DND-41 (cell line): Measurements from ENCODE around the gene VCY1B.
"Not testable (repeated sequence)": the region's sequence is repeated elsewhere in the genome, so short reads cannot be mapped to it uniquely, and the experiment has no call there.

Source experiments
- ATAC-seq: fragments of 200-7000 bp; cut with Tn5 transposase; 3 replicates; pipeline ENCODE4 v1.9.1; 2021; ENCODE audit warnings: low read depth; ENCODE audit not compliant: insufficient read depth
- DNase-seq: peaks from one replicate; pipeline ENCODE4 v3.0.0-alpha.2; 2020
- H2AFZ ChIP-seq: 2 replicates; pipeline ENCODE4 v1.6.0; 2012; ENCODE audit warnings: low read depth, low read length
- H3K27ac ChIP-seq: 2 replicates; pipeline ENCODE4 v1.5.1; 2012; ENCODE audit warnings: low read length, inconsistent platforms
- H3K27me3 ChIP-seq: fragments of 200-600 bp; sonication (generic); 2 replicates; pipeline ENCODE4 v1.6.0; 2012; ENCODE audit warnings: low read length, mild to moderate bottlenecking, inconsistent platforms; ENCODE audit not compliant: insufficient read depth, poor library complexity
- H3K36me3 ChIP-seq: 2 replicates; pipeline ENCODE4 v1.5.1; 2012; ENCODE audit warnings: low read length, inconsistent platforms; ENCODE audit not compliant: insufficient read depth
- H3K4me1 ChIP-seq: 2 replicates; pipeline ENCODE4 v1.5.1; 2012; ENCODE audit warnings: mild to moderate bottlenecking, low read length; ENCODE audit not compliant: insufficient read depth
- H3K4me2 ChIP-seq: 2 replicates; pipeline ENCODE4 v1.6.0; 2012; ENCODE audit warnings: mild to moderate bottlenecking, moderate library complexity, low read length, inconsistent platforms; ENCODE audit not compliant: insufficient read depth
- H3K4me3 ChIP-seq, 2 experiments: fragments of 200-600 bp in 1 of 2; shearing (Covaris generic) in 1 of 2; 2 replicates each; pipeline ENCODE4 v1.5.1; 2012 to 2016; ENCODE audit warnings: inconsistent platforms in 2 of 2, low read length in 2 of 2, mild to moderate bottlenecking in 2 of 2, low read depth in 1 of 2, moderate library complexity in 1 of 2
- H3K79me2 ChIP-seq: 2 replicates; pipeline ENCODE4 v1.6.0; 2012; ENCODE audit warnings: low read length, inconsistent platforms; ENCODE audit not compliant: insufficient read depth
- H3K9ac ChIP-seq: 2 replicates; pipeline ENCODE4 v1.6.0; 2012; ENCODE audit warnings: low read depth, mild to moderate bottlenecking, inconsistent platforms, low read length, moderate library complexity
- H3K9me3 ChIP-seq: 2 replicates; pipeline ENCODE4 v1.5.1; 2012; ENCODE audit warnings: low read length, moderate library complexity, mild to moderate bottlenecking, inconsistent platforms; ENCODE audit not compliant: insufficient read depth, severe bottlenecking
- H4K20me1 ChIP-seq: 2 replicates; pipeline ENCODE4 v1.6.0; 2012; ENCODE audit warnings: low read length; ENCODE audit not compliant: insufficient read depth
- CTCF ChIP-seq: IDR thresholded peaks from 2 replicates; pipeline ENCODE4 v1.5.1; 2012; ENCODE audit warnings: borderline replicate concordance, low read length, moderate library complexity, mild to moderate bottlenecking; ENCODE audit not compliant: poor library complexity, severe bottlenecking; ENCODE audit errors: extremely low read depth
- EZH2 ChIP-seq: IDR thresholded peaks from 3 replicates; pipeline ENCODE4 v1.6.1; 2012; ENCODE audit warnings: borderline replicate concordance, low read depth, mild to moderate bottlenecking, moderate library complexity, low read length, inconsistent platforms; ENCODE audit not compliant: severe bottlenecking

Gene VCY1B

GRCh38 chrY:14055927-14056326, at the start of gene VCY1B:
TSS of gene VCY1B (plus strand) at chrY:14056227. CDS start at chrY:14056290, 63 bp downstream.
- not testable (repeated sequence) for H3K4me3 ChIP-seq, H3K4me2 ChIP-seq, ATAC-seq, H3K9me3 ChIP-seq, H3K4me1 ChIP-seq, H3K36me3 ChIP-seq, H3K79me2 ChIP-seq, H3K27me3 ChIP-seq, DNase-seq, H3K27ac ChIP-seq, H2AFZ ChIP-seq, H4K20me1 ChIP-seq, H3K9ac ChIP-seq

GRCh38 chrY:14011916-14012315, 44.1 kb upstream of the VCY1B start:
- ATAC-seq, H3K79me2 ChIP-seq, DNase-seq, H3K4me3 ChIP-seq, H3K9ac ChIP-seq, H3K4me2 ChIP-seq, H3K36me3 ChIP-seq, H3K4me1 ChIP-seq, H3K9me3 ChIP-seq, H4K20me1 ChIP-seq, H3K27me3 ChIP-seq, H3K27ac ChIP-seq, H2AFZ ChIP-seq: not testable (repeated sequence)

- not testable (repeated sequence) for H3K4me3 ChIP-seq, H3K9ac ChIP-seq, H3K9me3 ChIP-seq, H4K20me1 ChIP-seq, H2AFZ ChIP-seq, H3K27me3 ChIP-seq, H3K36me3 ChIP-seq, H3K4me1 ChIP-seq, H3K79me2 ChIP-seq, ATAC-seq, H3K4me2 ChIP-seq, DNase-seq, H3K27ac ChIP-seq
Observed at GRCh38 chrY:14030395-14030794, 25.6 kb upstream of the VCY1B start.

DNA sequence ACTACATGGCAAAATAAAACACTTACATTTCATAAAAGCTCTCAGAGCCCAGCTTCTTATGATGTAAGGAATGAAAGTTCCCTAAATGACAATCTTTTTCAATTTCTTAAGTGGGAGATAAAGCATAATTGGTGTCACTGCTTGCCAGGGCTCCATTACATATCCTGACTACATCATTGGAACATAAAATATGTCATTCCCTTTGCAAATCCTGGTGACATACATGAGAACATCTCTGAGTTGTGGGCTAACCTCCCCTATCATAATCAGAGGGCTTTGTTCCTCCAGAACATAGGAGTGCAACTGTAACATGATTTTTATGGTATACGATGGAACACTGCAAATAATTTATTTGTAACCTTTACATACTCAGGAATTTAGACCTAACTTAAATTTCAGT, 29.9 kb downstream of the VCY1B start:
- Histone ChIP-seq H3K9me3 (no peaks in the 10 kb centered on the region), H3K4me1 (no peaks in the 10 kb centered on the region), H3K9ac (no peak overlapping the region), H3K27ac (no peak overlapping the region), H3K4me3 (no peak overlapping the region), H3K4me2 (no peak overlapping the region), H2AFZ (no peak overlapping the region), H3K27me3 (no peaks in the 10 kb centered on the region), H3K36me3 (no peaks in the 10 kb centered on the region), H4K20me1 (no peaks in the 10 kb centered on the region), H3K79me2 (no peaks in the 10 kb centered on the region)
- TF ChIP-seq CTCF (no peak), EZH2 (no peak)
- no peak for ATAC-seq
- no peak for DNase-seq
